Central memory CD4-positive, alpha-beta T cell (primary cell): Measurements from ENCODE around the gene MAB21L3.

Experiments
- DNase-seq: peaks from one replicate; pipeline ENCODE4 v3.0.0; 2022

MAB21L3 gene

DNA sequence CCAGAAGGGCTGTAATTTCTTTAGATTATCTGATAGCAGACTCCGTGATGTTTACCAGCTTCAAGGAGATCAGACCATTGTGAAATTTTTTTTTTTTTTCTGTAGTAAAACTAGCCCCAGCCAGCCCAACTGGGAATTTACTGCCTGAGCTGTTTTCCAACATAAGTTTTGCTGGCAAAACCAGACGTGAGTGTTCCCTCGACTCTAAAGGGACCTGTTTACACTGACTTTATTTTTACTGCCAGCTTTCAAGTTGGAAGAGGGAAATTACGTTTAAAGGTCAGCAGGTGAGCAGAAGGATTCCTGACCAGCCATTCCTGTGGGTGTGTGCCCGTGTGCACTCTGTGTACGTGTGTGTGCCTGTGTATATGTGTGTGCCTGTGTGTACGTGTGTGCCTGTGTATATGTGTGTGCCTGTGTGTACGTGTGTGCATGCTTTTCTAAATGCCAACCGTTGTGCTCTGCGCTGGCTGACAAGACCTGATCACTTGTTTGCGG, 374 bp downstream of the MAB21L3 start:
- no peak for DNase-seq

DNA sequence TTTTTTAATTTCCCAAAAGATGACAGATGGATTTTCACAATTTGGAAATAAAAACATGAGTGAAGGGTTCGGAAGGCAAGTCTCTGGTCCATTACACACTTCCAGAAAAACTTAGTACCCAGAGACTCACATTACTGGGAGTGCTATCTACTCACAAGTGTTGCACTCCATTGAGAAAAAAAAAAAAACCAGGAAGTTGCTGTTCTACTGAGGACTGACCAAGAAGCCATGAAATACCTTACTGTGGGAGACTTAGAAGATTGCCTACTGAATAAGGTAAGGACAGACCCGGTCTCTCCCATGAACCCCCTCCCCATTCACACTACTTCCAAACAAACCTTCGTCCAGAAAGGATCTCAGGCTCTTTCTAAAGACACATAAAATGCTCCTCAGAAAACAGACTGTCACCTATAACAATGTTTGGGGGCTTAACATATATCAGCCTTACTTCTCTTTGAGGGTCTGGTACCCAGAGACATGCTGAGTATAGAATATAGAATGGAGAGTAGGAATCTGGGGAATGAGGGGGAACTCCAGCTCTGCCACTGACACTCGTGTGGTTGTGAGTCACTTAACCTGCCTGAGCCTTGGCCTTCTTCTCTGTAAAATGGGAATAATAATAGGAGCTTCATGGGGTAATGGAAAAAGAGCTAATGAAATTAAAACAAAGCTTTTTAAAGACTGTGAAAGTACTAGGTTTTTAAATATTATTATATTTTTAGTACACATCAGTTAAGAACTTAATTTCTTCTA, 1.4 kb downstream of the MAB21L3 start:
- DNase-seq: no peak

DNA sequence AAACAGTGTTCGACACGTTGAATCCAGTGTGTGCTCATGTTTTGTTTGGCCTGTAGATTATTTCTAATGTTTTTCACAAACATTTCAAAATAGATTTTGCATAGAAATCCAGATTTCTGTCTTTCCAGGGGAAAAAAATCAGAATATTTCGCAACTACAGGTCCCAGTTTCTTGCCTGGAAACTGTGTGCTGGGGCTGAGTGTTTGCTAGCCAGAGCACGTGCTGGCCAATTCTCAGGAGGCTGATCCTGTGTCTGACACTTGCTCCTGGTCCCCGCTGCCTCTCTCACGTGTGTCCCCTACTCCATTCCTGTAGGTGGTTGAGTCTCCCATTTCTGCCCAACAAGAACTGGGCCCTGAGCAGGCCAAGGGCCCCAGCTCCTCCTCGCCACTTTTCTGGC, 2.4 kb downstream of the MAB21L3 start:
- DNase-seq: no peak

DNA sequence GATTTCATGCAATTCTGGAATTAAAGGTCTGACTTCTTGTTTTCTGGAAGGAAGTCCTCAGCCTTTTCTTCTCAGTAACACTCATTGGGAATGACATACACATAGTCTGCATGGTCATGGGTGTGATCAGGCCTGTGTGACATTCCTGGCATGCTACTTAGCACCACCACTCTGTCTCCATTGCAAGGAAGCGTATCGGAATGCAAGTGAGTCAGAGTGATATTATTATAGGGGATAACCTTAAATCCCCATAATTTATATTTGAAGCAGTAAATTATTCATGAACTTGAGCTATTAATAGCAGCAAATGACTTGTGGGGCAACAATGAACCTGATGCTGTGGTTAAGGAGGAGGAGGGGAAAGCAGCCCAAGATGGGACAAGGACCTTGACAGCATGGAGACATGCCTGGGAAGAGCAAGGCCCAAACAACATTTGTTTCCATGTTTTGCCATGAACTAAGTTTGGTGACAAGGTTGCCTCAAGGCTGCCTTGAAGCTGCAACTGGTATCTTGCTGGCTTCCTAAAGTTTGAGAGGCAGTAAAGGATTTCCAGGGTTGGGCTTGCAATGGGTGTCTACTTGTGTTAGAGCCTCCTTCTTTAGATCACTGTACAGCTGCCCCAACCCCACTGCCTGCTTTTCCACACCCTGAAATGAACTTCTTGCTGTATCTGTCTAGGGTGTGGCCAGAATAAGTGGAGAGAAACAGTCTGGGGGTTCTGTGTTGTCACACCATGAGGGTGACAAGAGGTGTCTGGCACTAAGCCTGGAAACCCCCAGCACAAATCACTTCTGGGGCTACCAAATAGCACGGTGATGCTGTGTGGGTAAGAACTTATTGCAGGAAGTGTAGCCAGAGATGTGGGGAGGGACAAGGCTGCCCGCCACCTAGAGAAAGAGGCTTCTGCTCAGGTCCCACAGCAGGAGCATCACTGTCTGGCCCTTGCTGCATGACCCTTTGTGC, 4.6 kb downstream of the MAB21L3 start:
- no peak for DNase-seq

DNA sequence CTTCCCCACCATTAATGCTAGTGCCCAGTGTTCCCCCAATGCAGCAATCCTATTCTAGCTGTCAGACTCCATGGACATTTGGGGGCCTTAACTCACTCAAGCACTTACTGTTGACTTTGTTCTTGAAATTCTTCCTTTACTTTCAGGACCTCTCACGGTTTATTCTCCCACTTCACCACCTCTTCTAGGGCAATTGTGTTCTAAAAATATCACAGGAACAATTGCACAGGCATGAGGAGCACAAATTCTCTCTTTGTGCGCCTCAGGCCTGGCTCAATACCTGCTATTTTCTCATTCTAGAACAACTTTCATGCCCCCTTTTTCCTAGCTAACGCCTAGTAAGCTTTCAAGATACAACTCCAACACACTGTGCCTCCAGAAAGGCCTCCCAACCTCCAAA, 7.3 kb downstream of the MAB21L3 start:
- no peak for DNase-seq

DNA sequence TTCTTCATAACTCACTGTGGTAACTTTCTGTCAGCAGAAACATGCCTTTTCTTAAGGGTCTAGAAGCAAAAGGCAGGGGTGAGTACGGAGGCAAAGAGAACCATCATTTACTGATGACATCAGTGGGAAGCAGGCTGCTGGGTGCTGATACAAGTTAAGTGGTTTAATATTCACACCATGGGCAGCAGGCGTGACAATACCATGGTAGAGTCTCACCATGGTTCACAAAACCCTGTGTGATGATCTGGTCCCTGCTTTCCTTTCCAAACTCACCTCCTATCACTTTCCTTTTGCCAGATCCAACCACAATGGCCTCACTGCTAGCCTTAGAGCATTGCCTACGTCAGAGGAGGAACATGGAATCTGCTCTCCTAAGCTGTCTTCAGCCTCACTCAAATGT, 8.7 kb downstream of the MAB21L3 start:
- no peak for DNase-seq

DNA sequence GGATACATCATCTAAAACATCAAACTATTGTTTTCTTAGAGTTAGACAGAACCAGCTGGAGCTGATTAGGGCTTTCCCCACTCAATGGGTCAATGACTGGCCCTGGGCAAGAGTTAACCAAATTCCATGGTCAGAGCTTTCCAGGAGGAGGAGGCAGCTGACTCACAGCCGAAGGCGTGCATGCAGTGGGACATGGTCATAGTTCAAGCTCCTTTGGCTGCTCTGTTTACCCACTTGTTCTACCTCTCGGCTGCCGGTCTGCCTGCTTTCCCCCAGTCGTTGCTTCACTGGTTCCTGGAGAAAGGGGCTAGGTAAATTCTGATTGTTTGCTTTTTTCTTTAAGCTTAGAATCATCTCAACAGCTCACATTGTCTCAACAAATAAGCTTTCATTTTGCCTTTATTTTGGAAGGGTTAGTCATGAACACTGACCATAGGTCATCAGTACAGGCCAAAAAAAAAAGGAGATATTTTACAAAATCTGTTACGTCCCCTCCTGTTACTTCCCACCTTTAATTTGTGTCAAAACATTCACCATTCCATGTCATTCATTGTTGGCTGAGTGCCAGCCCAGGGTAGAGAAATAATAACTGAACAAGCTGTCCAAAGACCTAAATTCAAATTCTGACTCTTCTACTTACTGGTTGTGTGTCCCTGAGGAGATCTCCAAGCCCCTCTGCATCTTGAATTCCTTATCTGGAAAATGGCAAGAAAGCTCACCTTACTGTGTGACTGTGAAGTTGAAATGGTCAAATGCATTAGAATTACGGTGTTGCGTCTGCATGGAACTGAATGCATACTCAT, 12.0 kb downstream of the MAB21L3 start:
- DNase-seq: no peak

DNA sequence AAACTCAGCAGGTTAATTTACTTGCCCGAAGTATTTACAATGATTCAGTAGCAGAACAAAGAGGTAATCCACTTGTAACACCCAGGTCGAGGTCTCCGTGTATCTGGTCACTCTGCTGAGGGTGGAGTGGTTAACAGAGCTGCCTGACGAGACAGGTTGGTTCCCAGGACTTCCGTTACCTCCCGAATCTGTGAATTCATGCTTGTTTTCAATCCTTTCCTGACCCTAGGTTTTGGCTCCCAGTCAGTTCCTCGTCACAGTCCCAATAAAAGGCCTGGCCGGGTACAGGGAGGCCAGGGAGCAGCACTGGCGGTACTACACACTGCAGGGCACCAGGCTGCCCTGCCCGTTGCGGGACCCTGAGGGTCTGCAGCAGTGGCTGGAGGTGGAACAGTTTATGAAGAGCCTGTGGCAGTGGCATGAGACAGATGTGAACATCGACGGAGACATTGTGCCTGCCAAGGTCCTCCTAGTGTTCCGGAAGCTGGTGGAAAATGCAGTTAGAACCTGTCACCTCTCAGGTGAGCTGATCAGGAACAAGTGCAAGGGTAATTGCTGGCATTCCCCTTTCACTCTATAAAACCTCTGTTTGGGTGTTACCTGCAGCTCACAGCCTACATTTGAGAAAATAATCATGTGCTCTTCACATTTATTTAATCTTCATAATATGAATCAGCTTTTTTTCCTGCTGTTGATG, 12.8 kb downstream of the MAB21L3 start:
- DNase-seq: no peak

DNA sequence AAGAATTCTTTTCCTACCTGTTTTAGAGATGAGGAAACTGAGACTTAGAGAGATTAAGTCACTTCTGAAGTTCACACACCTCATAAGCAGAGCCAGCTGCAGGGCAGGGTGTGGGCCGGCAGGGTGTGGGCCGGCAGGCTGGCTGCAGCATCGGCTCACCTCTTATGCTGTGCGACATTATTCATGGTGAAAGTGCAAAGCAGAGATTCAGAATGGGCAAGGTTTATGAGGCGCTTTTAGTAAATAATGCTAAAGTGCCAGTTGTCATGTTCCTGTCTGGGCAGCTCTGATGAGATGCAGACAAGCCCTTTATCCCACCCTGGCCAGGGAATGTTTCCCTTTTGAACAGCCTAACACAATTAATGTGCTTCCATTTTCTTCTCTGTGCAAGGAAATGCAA, 14.6 kb downstream of the MAB21L3 start:
- no peak for DNase-seq

DNA sequence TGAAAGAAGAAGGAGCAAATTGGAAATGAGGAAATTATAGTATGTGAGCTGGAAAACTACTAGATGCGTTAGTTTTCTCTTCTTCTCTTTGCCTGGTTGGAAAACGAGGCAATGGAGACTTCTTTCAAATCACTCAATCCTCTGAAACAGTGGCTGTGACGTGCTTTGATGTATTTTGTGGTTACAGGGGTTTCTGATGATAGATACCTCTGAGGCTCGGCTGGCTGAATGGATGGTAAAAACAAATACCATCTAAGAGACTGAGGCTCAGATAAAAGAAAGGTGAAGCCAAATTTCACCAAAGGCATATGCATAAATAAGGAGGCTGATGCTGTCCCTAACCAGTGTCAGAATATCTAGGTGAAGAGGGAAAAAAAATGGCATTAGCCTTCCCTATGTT, 15.1 kb downstream of the MAB21L3 start:
- DNase-seq: no peak

DNA sequence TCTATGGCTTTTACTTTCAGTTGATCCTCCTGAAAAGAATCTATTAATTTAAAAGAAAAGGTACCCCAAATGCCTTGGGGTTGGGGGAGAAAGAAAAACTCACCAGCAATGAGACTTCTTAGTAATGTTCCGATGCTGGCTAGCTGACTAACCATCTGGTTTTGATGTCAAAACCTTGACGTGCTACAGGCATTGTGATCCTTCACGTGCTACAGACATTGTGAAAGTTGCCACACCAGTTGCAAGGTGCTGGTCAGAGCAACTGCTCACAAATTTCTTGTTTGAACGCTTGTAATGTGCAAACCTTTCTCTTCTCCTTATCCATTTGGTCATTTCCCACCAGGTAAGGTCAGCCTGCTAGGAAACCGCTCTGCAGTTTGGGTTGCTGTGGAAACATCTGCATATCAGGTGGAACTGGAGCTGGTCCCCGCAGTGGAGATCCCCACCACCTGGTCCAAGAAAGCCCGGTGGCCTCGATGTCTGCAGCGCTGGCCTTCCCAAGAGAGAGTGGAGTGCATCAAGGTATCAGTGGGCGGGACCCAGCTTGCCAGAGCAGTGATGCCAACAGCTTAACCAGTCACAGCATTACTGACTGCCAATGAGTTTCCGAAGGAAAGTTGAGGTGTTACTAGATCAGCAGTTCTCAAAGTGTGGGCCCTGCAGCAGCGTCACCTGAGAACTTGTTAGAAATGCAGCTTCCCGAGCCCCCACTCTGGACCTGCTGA, 16.1 kb downstream of the MAB21L3 start:
- DNase-seq: no peak

DNA sequence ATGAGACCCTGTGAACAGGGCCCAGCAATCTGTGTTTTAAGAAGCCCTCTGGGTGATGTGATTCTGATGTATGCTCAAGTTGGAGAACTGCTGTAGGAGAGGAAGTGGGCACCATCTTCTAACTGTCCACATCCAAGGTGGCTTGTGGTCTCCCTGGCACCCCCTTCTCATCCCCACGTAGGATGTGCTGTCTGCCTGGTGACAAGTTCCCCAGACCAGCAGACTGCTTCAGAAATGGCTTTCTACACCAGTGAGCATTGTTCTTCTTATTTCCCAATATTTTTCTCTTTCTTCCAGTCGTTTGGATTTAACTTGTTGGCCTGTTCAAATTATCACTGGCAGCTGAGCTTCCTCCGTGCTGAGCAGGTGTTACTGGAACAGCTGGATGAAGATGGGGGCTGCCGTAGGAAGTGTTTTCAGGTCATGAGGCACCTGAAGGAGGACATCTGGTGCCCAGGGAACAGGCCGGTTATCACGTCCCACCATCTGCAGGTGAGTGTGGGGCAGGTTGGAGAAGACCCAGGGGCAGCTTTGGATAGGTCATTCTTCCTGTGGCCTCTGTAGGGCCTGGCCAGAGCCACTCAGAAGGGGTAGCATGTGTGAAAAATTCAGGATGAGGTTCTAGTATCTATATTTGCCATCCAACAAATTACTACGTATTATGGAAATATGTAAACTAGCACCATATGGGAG, 16.8 kb downstream of the MAB21L3 start:
- DNase-seq: no peak

DNA sequence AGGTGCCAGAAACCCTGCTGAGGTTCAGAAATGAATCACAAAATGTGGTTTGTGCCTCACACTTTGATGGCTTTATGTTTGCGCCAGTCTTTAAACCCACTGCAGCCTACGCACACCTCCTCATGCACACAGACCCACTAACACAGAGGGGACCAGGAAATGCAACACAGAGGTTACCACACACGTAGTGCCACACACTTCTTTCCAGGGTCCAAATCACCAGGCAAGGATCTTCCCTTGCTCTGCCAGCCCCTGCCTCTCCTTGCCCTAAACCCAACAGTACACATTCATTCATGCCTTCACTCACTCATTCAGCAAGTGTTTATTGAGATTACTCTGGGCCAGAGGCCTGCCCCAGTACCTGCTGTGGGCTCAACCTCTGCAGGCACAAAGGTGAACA, 17.5 kb downstream of the MAB21L3 start:
- DNase-seq: peak; percentile 12

DNA sequence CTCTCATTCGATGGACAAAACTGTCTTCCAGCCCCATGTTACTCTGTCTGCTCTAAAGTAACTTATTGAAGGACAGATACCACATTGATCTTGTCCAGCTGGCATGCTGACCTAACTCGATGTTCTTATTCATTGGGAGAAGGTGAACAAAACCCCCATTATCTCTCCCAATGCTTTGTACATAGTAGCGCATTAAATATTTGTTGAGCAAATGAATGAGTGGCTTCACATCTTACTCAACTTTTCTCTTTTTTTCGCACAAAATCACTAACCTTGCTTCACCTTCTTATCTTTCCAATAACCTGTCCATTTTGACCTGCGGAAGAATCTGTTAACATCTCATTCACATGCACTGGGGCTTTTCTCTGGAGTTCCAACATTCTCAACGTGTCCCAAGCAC, 18.3 kb downstream of the MAB21L3 start:
- no peak for DNase-seq

DNA sequence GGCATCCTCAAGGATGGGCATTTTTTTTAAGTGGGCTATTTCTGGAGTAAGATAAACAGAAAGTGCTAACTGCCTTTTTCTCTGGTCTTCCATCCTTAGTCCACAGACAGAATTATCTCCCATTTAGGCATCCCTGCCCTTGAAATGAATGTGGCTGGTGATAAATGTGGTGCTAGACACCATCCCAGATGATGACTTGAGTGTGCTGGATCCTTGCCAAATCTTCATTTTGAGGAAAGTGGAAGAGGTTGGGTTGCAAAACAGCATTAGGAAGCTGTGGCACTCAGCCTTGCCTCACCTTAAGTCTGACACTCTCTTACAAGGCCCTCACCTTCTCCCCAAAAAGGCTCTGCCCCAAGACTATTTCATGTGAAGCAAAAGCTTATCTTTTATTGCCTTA, 19.2 kb downstream of the MAB21L3 start:
- no peak for DNase-seq

DNA sequence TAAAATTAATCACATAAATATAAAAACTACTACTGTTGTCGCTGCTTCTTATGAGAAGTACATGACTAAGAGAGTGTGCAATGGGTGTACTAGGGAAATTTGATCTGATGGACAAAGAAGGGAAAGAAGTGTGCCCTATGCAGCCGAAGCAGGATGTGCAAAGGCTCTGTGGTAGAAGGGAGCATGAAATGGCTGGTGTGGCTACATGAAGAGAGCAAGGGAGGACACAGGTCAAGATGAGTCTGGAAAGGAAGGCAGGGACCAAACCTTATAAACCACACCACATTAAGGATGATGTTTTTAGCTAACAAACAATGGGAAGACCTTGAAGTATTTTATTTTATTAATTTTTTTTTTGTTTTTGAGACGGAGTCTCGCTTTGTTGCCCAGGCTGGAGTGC, 20.0 kb downstream of the MAB21L3 start:
- DNase-seq: no peak

DNA sequence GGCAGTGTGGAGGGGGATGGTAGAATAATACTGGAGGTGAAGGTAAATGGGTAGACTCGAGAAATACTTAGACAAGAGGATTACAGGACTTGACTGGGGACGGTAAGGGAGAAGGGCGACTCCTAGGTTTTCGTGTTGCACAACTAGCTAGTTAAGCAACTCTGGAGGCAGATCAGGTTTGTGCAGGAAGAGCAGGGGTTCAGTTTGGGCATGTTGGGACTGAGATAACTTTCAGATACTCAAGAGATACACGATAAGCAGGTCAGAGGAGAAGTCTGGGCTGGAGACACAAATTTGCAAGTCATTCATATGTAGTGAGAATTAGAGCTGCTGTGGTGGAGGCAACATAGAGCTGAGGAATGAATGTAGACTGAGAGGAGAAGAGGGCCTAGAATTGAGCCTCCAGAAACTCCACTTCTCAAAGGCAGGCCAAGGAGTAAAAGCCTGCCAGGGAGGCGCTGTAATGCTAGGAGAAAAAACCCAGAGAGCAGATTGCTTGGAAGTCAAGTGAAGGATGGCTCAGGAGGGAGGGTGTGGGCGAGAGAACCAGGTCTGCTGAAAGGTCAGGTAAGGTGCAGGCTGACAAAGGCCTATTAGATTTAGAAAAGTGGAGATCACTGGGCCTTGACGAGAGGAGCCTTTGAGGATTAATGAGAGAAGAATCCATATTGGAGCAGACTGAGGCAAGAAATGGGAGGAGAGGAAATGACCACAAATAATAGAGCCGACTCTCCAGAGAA, 20.8 kb downstream of the MAB21L3 start:
- no peak for DNase-seq

DNA sequence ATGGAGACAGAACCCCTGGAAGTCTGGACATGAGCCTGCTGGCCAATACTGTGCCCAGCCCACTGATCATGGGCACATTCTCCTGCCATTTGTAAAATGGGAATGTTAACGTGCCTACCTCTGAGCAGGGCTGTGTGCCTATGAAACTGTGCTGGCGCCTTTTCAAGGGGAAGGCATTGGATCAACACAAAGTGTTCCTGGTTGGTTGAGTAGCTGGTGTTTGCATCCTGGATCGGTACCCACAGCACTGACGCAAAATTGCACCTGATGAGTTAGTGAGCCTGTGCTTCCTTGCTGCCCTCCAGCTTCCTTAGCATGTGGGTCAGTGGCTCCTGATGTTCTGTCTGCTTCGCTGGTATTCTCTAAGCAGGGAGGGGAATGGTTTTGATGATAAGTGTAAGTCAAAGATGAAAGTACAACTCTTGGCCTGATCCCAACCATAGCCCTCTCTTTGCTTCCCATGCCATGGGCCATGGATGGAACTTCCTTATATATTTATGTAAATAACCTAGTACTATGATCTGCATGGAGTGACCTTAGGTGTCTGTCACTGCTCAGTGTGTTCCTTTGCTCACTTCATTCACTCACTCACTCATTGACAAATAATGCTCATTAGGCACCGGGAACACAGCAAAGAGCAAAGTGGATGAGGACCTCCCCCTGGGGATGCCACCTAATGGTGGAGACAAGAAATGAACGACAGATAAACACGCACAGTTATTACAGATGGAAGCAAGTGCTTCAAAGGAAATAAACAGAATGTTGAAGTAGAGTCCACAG, 22.7 kb downstream of the MAB21L3 start:
- DNase-seq: no peak

DNA sequence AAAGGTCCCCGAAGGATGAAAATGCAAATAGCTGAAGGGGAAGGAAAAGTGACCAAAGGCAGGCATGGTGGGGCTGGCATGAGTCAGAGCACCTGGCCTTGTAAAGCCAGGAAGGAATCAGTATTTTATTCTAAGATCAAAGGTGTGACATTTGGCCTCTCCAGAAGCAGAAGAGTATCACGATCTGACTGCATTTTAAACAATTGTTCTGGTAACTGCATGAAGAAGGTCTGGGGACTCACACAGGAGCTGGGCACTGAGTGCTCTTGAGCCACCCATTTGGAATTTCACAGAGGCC, 23.2 kb downstream of the MAB21L3 start:
- no peak for DNase-seq
